ENCODE measurements around the gene PARP15.

The PARP15 gene

DNA sequence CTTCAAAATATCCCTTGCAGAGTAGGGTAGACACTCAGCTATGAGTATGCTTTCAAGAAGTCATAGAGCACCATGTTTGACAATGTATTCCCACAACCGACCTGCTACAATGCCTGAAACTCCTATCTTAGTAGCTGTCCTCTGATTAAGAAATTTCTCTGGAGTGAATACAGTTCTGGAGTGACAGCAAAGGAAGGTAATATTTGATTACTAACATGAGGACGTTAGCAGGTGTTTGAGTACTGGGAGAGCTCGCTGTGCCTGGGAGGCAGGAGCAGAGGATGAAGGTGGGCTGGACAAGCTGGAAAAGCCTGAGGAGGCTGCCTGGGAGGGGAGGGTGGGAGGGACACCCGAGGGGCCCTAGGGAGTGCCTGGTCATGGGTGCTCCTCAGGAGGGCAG is 42.9 kb downstream of the PARP15 start:
- Histone ChIP-seq H3K4me1 (ENCODE audit: insufficient read depth, poor library complexity, severe bottlenecking) (no peaks in the 10 kb centered on the region), H3K36me3 (ENCODE audit: low read depth) (no peaks in the 10 kb centered on the region), H3K9me3 (ENCODE audit: severe bottlenecking) (no peaks in the 10 kb centered on the region), H3K27me3 (ENCODE audit: insufficient read depth, poor library complexity, severe bottlenecking) (no peaks in the 10 kb centered on the region), H3K4me3 (ENCODE audit: severe bottlenecking) (no peak overlapping the region), H3K27ac (ENCODE audit: poor library complexity, severe bottlenecking) (no peak overlapping the region)
- ATAC-seq (ENCODE audit: low read depth) (no peak), DNase-seq (ENCODE audit: low spot score) (no peak)
- TF ChIP-seq, protein P1, sequence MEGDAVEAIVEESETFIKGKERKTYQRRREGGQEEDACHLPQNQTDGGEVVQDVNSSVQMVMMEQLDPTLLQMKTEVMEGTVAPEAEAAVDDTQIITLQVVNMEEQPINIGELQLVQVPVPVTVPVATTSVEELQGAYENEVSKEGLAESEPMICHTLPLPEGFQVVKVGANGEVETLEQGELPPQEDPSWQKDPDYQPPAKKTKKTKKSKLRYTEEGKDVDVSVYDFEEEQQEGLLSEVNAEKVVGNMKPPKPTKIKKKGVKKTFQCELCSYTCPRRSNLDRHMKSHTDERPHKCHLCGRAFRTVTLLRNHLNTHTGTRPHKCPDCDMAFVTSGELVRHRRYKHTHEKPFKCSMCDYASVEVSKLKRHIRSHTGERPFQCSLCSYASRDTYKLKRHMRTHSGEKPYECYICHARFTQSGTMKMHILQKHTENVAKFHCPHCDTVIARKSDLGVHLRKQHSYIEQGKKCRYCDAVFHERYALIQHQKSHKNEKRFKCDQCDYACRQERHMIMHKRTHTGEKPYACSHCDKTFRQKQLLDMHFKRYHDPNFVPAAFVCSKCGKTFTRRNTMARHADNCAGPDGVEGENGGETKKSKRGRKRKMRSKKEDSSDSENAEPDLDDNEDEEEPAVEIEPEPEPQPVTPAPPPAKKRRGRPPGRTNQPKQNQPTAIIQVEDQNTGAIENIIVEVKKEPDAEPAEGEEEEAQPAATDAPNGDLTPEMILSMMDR (IDR thresholded peaks at IDR 0.05; ENCODE audit: poor library complexity, severe bottlenecking): no peak

DNA sequence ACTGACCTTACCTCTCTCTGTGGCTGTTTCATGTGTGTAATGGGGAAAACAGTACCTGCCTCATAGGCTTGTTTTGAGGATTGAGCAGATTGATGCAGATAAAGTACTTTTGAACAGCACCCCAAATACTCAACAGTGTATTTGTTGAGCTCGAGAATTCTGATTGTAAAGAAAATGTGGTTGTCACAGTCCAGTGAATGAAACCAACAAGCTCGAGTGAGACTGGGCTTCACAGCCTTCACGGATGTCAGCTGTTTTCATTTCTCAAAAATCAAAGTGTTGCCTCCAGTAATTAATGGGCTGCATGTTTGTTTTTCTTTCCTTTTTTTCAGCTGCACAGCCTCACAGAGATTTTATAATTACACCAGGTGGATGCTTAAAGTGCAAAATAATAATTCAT is 43.7 kb downstream of the PARP15 start:
- DNase-seq (ENCODE audit: low spot score): no peak
- H3K27me3 ChIP-seq (ENCODE audit: insufficient read depth, poor library complexity, severe bottlenecking): no peaks in the 10 kb centered on the region
- no peak overlapping the region for H3K27ac ChIP-seq (ENCODE audit: poor library complexity, severe bottlenecking)
- TF ChIP-seq, protein P1 (IDR thresholded peaks at IDR 0.05; ENCODE audit: poor library complexity, severe bottlenecking): no peak
- no peaks in the 10 kb centered on the region for H3K36me3 ChIP-seq (ENCODE audit: low read depth)
- no peaks in the 10 kb centered on the region for H3K9me3 ChIP-seq (ENCODE audit: severe bottlenecking)
- ATAC-seq (ENCODE audit: low read depth): no peak
- H3K4me3 ChIP-seq (ENCODE audit: severe bottlenecking): no peak overlapping the region
- no peaks in the 10 kb centered on the region for H3K4me1 ChIP-seq (ENCODE audit: insufficient read depth, poor library complexity, severe bottlenecking)

DNA sequence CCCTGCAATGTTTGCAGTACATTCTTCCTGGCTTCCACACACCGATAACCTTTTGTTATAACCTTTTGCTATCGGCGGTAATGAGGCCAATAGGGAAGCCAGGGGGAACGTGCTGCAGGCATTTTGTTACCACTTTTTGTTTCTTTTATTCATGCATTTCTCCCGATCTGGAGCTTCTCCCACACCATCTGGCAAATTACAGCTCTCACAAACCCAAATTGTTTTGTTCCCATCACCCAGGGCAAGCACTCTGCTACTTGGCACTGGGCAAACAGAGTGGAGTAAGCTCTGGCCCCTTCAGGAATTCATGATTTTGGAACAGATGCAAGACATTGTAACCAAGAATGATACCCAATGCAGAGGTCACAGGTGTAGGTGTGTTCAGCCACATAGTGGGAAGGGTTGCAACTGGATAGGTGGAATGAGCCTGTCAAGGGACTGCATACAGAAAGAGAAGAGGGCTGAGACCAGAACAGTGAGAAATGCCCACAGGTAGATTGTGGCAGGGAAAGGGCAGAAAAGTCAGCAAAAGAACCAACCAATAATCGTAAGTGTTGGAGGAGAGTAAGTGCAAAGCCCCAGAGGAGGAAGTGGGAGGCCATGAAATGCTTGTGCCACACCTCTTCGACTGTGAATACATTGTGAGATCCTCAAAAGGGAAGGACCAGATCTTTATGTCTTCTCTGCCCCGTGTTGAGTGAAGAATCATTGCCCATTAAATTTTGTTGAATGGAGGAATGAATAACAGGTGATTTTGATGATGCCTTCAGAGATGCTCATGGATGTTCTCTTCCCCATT is 45.8 kb downstream of the PARP15 start:
- no peak overlapping the region for H3K4me3 ChIP-seq (ENCODE audit: severe bottlenecking)
- no peaks in the 10 kb centered on the region for H3K9me3 ChIP-seq (ENCODE audit: severe bottlenecking)
- H3K4me1 ChIP-seq (ENCODE audit: insufficient read depth, poor library complexity, severe bottlenecking): no peaks in the 10 kb centered on the region
- no peaks in the 10 kb centered on the region for H3K36me3 ChIP-seq (ENCODE audit: low read depth)
- no peak for ATAC-seq (ENCODE audit: low read depth)
- no peaks in the 10 kb centered on the region for H3K27me3 ChIP-seq (ENCODE audit: insufficient read depth, poor library complexity, severe bottlenecking)
- TF ChIP-seq, protein P1 (IDR thresholded peaks at IDR 0.05; ENCODE audit: poor library complexity, severe bottlenecking): no peak
- no peak overlapping the region for H3K27ac ChIP-seq (ENCODE audit: poor library complexity, severe bottlenecking)
- no peak for DNase-seq (ENCODE audit: low spot score)

DNA sequence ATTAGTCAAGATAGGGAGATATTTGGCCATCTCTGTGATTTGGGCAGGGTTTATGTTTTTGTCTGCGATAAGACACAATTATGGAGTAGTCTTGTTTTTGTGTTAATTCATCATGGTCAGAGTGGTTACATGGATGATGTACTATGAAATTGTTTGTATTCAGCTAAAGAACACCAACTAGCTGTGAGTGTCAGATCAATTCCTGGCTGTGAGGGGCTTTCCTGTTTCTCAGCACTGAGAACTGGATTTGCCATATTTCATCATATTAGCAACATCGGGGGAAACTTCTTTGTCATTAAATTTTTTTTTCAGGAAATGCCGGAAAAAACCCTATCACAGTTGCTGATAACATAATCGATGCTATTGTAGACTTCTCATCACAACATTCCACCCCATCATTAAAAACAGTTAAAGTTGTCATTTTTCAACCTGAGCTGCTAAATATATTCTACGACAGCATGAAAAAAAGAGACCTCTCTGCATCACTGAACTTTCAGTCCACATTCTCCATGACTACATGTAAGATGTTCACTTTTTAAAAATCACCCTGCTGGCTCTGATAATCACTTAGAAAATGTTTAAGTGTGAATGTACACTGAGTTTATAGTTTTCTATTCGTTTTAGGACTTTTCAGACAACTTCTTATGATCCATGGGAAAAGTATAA is 49.2 kb downstream of the PARP15 start:
- ATAC-seq (ENCODE audit: low read depth) (no peak), DNase-seq (ENCODE audit: low spot score) (no peak)
- Histone ChIP-seq H3K27me3 (ENCODE audit: insufficient read depth, poor library complexity, severe bottlenecking) (no peaks in the 10 kb centered on the region), H3K36me3 (ENCODE audit: low read depth) (no peaks in the 10 kb centered on the region), H3K27ac (ENCODE audit: poor library complexity, severe bottlenecking) (no peak overlapping the region), H3K9me3 (ENCODE audit: severe bottlenecking) (no peaks in the 10 kb centered on the region), H3K4me3 (ENCODE audit: severe bottlenecking) (no peak overlapping the region), H3K4me1 (ENCODE audit: insufficient read depth, poor library complexity, severe bottlenecking) (no peaks in the 10 kb centered on the region)
- TF ChIP-seq, protein P1 (IDR thresholded peaks at IDR 0.05; ENCODE audit: poor library complexity, severe bottlenecking): no peak

DNA sequence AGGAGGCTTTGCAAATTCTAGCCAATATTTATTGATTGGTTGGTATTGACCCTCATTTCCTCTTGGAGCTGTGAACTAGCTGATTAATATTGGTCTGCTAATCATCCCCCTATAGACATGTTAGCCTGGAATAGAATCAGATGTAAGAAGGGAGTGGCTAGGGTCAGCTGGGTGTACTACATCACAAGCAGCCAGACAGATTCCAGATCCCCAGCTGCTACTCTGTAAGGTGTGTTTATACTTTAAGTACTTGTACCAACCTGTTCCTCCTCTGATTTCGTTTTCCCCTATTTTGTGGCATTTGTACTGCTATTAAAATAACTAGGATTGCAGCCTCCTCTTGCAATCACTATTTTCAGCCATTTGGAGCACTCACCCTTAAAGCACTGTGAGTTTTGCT is 49.9 kb downstream of the PARP15 start:
- Histone ChIP-seq H3K9me3 (ENCODE audit: severe bottlenecking) (no peaks in the 10 kb centered on the region), H3K4me1 (ENCODE audit: insufficient read depth, poor library complexity, severe bottlenecking) (no peaks in the 10 kb centered on the region), H3K36me3 (ENCODE audit: low read depth) (no peaks in the 10 kb centered on the region), H3K27me3 (ENCODE audit: insufficient read depth, poor library complexity, severe bottlenecking) (no peaks in the 10 kb centered on the region), H3K27ac (ENCODE audit: poor library complexity, severe bottlenecking) (no peak overlapping the region), H3K4me3 (ENCODE audit: severe bottlenecking) (no peak overlapping the region)
- TF ChIP-seq, protein P1 (IDR thresholded peaks at IDR 0.05; ENCODE audit: poor library complexity, severe bottlenecking): no peak
- ATAC-seq (ENCODE audit: low read depth) (peak; percentile 55; the same call in 2 of the 3 replicates), DNase-seq (ENCODE audit: low spot score) (no peak)

All from RWPE2 (cell line).